ENCODE results near the gene KLHDC3. TPM values are rescaled to one million over a fixed set of nuclear protein-coding genes. Genes with fewer than 3 reads are reported as not detected.

The KLHDC3 gene
- total and polyA plus RNA-seq, 2 of the 13 experiments (the other 11 are each of a cell fraction or from before 2014, with no cell fraction given) = 78.3 to 91.5 TPM

DNA sequence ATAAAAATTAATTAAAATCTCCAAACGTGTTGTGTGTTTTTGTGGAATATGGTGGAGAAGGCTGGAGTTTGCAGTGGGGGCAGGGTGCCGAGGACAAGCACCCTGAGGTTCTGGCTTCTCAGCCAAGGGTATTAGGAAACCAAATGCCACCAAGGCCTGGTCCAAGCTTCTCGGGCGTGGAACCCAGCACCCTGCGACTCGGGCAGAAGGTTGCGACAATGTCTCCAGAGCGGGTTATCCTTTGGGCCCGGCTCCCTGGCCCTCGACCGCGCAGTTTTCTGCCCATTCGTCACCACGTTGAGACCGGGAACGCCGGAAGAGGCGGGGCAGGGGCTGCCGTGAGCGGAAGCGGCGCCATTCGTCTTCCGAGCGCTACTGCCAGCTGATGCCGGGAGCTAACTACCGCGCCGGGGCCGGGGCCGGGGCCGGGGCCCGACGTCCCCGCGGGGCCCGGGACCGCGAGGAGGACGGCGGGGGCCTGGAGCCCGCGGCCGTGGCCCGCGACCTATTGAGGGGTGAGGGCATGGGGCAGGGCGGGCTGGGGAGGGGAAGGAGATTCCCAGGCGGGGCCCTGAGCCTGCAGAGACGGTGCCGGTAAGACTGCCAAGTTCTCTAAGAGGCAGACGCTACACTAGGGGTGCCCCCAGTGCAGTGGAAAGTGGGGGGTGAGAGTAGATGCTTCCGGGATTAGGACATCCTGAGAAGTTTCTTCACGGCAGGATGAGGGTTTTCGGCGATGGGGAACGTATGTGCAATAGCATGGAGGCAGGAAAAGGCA is 7.4 kb downstream of the KLHDC3 start, which contains the start of gene RRP36 (continued):
- TF ChIP-seq ZNF180 (CRISPR knock-in tag; IDR thresholded peaks at IDR 0.05; ENCODE audit: borderline replicate concordance, low read depth) (0 out of 2 replicates have a peak, but pooled peaks have one; percentile 29), TOPORS (CRISPR knock-in tag; IDR thresholded peaks at IDR 0.05) (no peak), ZNF383 (CRISPR knock-in tag; IDR thresholded peaks at IDR 0.05; ENCODE audit: borderline replicate concordance) (no peak), GATAD1 (CRISPR knock-in tag; IDR thresholded peaks at IDR 0.05) (peak; percentile 89), TBL1XR1 (IDR thresholded peaks at IDR 0.05; ENCODE audit: borderline replicate concordance, low read length, partially characterized antibody) (no peak), GLI4 (CRISPR knock-in tag; IDR thresholded peaks at IDR 0.05; ENCODE audit: borderline replicate concordance) (peak; percentile 77; the same call in 1 of the 2 replicates), NRL (CRISPR knock-in tag; IDR thresholded peaks at IDR 0.05; ENCODE audit: borderline replicate concordance) (peak; percentile 41; the same call in 1 of the 2 replicates), ATF7-NPFF (CRISPR knock-in tag; IDR thresholded peaks at IDR 0.05; ENCODE audit: low read depth) (peak; percentile 54; the same call in 1 of the 2 replicates), ZMYM2 (CRISPR knock-in tag; IDR thresholded peaks at IDR 0.05) (no peak; the same call in 1 of the 2 replicates), HOXA5 (CRISPR knock-in tag; IDR thresholded peaks at IDR 0.05) (no peak; the same call in 1 of the 2 replicates), TMF1 (CRISPR knock-in tag; IDR thresholded peaks at IDR 0.05; ENCODE audit: low read depth) (no peak; the same call in 1 of the 2 replicates), KAT8 (CRISPR knock-in tag; IDR thresholded peaks at IDR 0.05) (peak; percentile 89), ZNF7 (CRISPR knock-in tag; IDR thresholded peaks at IDR 0.05) (no peak), ZBTB43 (CRISPR knock-in tag; conservative IDR thresholded peaks at IDR 0.05) (0 out of 2 replicates have a peak, but pooled peaks have one; percentile 10), ZNF530 (CRISPR knock-in tag; IDR thresholded peaks at IDR 0.05; ENCODE audit: low read depth) (no peak), ZNF816 (CRISPR knock-in tag; IDR thresholded peaks at IDR 0.05; ENCODE audit: borderline replicate concordance) (peak; percentile 35; the same call in 1 of the 2 replicates), NBN (conservative IDR thresholded peaks at IDR 0.05) (no peak)
- TF ChIP-seq, protein P1, sequence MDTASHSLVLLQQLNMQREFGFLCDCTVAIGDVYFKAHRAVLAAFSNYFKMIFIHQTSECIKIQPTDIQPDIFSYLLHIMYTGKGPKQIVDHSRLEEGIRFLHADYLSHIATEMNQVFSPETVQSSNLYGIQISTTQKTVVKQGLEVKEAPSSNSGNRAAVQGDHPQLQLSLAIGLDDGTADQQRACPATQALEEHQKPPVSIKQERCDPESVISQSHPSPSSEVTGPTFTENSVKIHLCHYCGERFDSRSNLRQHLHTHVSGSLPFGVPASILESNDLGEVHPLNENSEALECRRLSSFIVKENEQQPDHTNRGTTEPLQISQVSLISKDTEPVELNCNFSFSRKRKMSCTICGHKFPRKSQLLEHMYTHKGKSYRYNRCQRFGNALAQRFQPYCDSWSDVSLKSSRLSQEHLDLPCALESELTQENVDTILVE (CRISPR knock-in tag; IDR thresholded peaks at IDR 0.05) = peak; percentile 86
- TF ChIP-seq, protein P2, sequence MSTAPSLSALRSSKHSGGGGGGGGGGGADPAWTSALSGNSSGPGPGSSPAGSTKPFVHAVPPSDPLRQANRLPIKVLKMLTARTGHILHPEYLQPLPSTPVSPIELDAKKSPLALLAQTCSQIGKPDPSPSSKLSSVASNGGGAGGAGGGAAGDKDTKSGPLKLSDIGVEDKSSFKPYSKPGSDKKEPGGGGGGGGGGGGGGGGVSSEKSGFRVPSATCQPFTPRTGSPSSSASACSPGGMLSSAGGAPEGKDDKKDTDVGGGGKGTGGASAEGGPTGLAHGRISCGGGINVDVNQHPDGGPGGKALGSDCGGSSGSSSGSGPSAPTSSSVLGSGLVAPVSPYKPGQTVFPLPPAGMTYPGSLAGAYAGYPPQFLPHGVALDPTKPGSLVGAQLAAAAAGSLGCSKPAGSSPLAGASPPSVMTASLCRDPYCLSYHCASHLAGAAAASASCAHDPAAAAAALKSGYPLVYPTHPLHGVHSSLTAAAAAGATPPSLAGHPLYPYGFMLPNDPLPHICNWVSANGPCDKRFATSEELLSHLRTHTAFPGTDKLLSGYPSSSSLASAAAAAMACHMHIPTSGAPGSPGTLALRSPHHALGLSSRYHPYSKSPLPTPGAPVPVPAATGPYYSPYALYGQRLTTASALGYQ (CRISPR knock-in tag; IDR thresholded peaks at IDR 0.05) = peak; percentile 53; the same call in 1 of the 2 replicates
- TF ChIP-seq, protein P3, sequence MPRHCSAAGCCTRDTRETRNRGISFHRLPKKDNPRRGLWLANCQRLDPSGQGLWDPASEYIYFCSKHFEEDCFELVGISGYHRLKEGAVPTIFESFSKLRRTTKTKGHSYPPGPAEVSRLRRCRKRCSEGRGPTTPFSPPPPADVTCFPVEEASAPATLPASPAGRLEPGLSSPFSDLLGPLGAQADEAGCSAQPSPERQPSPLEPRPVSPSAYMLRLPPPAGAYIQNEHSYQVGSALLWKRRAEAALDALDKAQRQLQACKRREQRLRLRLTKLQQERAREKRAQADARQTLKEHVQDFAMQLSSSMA (CRISPR knock-in tag; IDR thresholded peaks at IDR 0.05) = no peak
- TF ChIP-seq, protein P4, sequence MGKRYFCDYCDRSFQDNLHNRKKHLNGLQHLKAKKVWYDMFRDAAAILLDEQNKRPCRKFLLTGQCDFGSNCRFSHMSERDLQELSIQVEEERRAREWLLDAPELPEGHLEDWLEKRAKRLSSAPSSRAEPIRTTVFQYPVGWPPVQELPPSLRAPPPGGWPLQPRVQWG (CRISPR knock-in tag; IDR thresholded peaks at IDR 0.05; ENCODE audit: borderline replicate concordance, low read depth) = no peak
- TF ChIP-seq, protein P5, sequence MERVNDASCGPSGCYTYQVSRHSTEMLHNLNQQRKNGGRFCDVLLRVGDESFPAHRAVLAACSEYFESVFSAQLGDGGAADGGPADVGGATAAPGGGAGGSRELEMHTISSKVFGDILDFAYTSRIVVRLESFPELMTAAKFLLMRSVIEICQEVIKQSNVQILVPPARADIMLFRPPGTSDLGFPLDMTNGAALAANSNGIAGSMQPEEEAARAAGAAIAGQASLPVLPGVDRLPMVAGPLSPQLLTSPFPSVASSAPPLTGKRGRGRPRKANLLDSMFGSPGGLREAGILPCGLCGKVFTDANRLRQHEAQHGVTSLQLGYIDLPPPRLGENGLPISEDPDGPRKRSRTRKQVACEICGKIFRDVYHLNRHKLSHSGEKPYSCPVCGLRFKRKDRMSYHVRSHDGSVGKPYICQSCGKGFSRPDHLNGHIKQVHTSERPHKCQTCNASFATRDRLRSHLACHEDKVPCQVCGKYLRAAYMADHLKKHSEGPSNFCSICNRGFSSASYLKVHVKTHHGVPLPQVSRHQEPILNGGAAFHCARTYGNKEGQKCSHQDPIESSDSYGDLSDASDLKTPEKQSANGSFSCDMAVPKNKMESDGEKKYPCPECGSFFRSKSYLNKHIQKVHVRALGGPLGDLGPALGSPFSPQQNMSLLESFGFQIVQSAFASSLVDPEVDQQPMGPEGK (CRISPR knock-in tag; IDR thresholded peaks at IDR 0.05) = no peak
